CD4-positive, alpha-beta memory T cell (primary cell): Measurements from ENCODE around the gene IFI27L1. TPM values are rescaled to one million over a fixed set of nuclear protein-coding genes. Genes with fewer than 3 reads are reported as not detected.
A peak's percentile ranks its signal among the peaks of the same experiment; 100 is the strongest.

Experiments
- CTCF ChIA-PET: fragments of 350-600 bp; sonication (Branson Sonifier 250); formaldehyde crosslinking; loops from one replicate; lab custom pipeline; 2021; ENCODE audit warnings: inconsistent platforms; ENCODE audit not compliant: partially characterized antibody; lab: Charles Lee
- POLR2A ChIA-PET: fragments of 350-600 bp; sonication (Branson Sonifier 250); formaldehyde crosslinking; loops from one replicate; lab custom pipeline; 2021; ENCODE audit not compliant: partially characterized antibody; lab: Charles Lee
- DNase-seq, 5 donors: peaks; one replicate each; pipeline versions ENCODE4 v3.0.0 to v3.0.0-alpha.2; 2020 to 2022; ENCODE audit warnings: mixed read lengths in 1 of 5
- H3K27ac ChIP-seq: one replicate; pipeline ENCODE4 v1.7.0; 2013; ENCODE audit warnings: low read depth, low read length
- H3K27me3 ChIP-seq: 2 replicates; pipeline ENCODE4 v1.7.0; 2013; ENCODE audit warnings: mild to moderate bottlenecking, low read length, moderate library complexity; ENCODE audit not compliant: insufficient read depth
- H3K36me3 ChIP-seq: 2 replicates; pipeline ENCODE4 v1.7.0; 2013; ENCODE audit warnings: mild to moderate bottlenecking, low read length, moderate library complexity; ENCODE audit not compliant: insufficient read depth
- H3K4me1 ChIP-seq: 2 replicates; pipeline ENCODE4 v1.7.0; 2013; ENCODE audit warnings: mild to moderate bottlenecking, low read length, moderate library complexity; ENCODE audit not compliant: insufficient read depth
- H3K4me3 ChIP-seq, 2 donors: one replicate each; pipeline ENCODE4 v1.7.0; 2013; ENCODE audit warnings: low read length in 2 of 2, mild to moderate bottlenecking in 1 of 2
- H3K9me3 ChIP-seq, 2 donors: one replicate each; pipeline ENCODE4 v1.7.0; 2013; ENCODE audit warnings: low read length in 2 of 2, control low read depth in 1 of 2; ENCODE audit not compliant: control insufficient read depth in 1 of 2
- H3K27ac Mint-ChIP-seq, 7 donors: one replicate each; pipeline ENCODE4 v1.8.0; 2020 to 2021; ENCODE audit warnings: mixed read lengths in 7 of 7, mild to moderate bottlenecking in 6 of 7, inconsistent platforms in 3 of 7, moderate library complexity in 3 of 7
- H3K27me3 Mint-ChIP-seq, 2 donors: one replicate each; pipeline ENCODE4 v1.8.0; 2020 to 2021; ENCODE audit warnings: mixed read lengths in 2 of 2
- H3K36me3 Mint-ChIP-seq, 2 donors: one replicate each; pipeline ENCODE4 v1.8.0; 2020 to 2021; ENCODE audit warnings: mixed read lengths in 2 of 2, inconsistent platforms in 1 of 2, mild to moderate bottlenecking in 1 of 2
- H3K4me1 Mint-ChIP-seq, 4 donors: one replicate each; pipeline ENCODE4 v1.8.0; 2020 to 2021; ENCODE audit warnings: mixed read lengths in 4 of 4, mild to moderate bottlenecking in 1 of 4
- H3K4me3 Mint-ChIP-seq, 8 donors: one replicate each; pipeline ENCODE4 v1.8.0; 2020 to 2021; ENCODE audit warnings: mixed read lengths in 8 of 8, mild to moderate bottlenecking in 7 of 8, moderate library complexity in 6 of 8, inconsistent platforms in 3 of 8
- H3K9me3 Mint-ChIP-seq, 8 donors: one replicate each; pipeline ENCODE4 v1.8.0; 2020 to 2021; ENCODE audit warnings: mixed read lengths in 8 of 8, mild to moderate bottlenecking in 5 of 8, inconsistent platforms in 3 of 8, moderate library complexity in 1 of 8
- intact Hi-C: fragments of 100-400 bp; cut with micrococcal nuclease; formaldehyde crosslinking; loops from one replicate; pipeline ENCODE4 v1.15.1; 2023
- polyA plus RNA-seq, 2 donors: library from polyadenylated mRNA; unstranded; fragments of 300-500 nt; fragmentation: Illumina TruSeq; gene quantifications; one replicate each; pipeline ENCODE4 v1.2.3, GENCODE V29; 2021
- total RNA-seq, 2 experiments: library from RNA; stranded (reverse); gene quantifications; one replicate each; pipeline ENCODE4 v1.2.3, GENCODE V29; 2021

Gene IFI27L1
- total and polyA plus RNA-seq, 4 experiments from 2014 or later, result 6.3 to 8.5 (median 7.7) TPM

GRCh38 chr14:94112513-94113063, 31.5 kb downstream of the IFI27L1 start:
- intact Hi-C loops, result no loop called here
- H3K4me1 Mint-ChIP-seq, result no peaks in the 10 kb centered on the region
- no peaks in the 10 kb centered on the region for H3K36me3 Mint-ChIP-seq
- Histone ChIP-seq H3K9me3 (no peaks in the 10 kb centered on the region), H3K4me3 (no peak overlapping the region), H3K27me3 (no peaks in the 10 kb centered on the region), H3K36me3 (no peaks in the 10 kb centered on the region), H3K27ac (no peak overlapping the region), H3K4me1 (no peaks in the 10 kb centered on the region)
- CTCF ChIA-PET, result interaction anchor here (0.7 to 1.8 kb wide), 2 partner anchors 20 to 24 kb away, joined by 3 to 5 read pairs; no protein-coding TSS in a partner anchor
- no peaks in the 10 kb centered on the region for H3K9me3 Mint-ChIP-seq
- DNase-seq, result no peak
- no peak overlapping the region for H3K4me3 Mint-ChIP-seq
- POLR2A ChIA-PET, result interaction anchor here (1.3 kb wide), 1 partner anchor 9 kb away, joined by 3 read pairs; no protein-coding TSS in a partner anchor
- peak overlapping the region in 1 of 7 donors; percentile 30 for H3K27ac Mint-ChIP-seq
- H3K27me3 Mint-ChIP-seq, result peaks cover under 1 to 18% of the 10 kb centered on the region in 2 donors

GRCh38 chr14:94113073-94113472, 32.0 kb downstream of the IFI27L1 start:
- ChIA-PET CTCF (interaction anchor here (0.7 kb wide), 1 partner anchor 19 kb away, joined by 3 read pairs; no protein-coding TSS in a partner anchor), POLR2A (no interaction called here)
- Mint-ChIP-seq H3K9me3 (no peaks in the 10 kb centered on the region), H3K4me1 (no peaks in the 10 kb centered on the region), H3K4me3 (no peak overlapping the region), H3K36me3 (no peaks in the 10 kb centered on the region), H3K27me3 (peaks cover 3 to 23% of the 10 kb centered on the region in 2 donors), H3K27ac (no peak overlapping the region)
- Histone ChIP-seq H3K27ac (no peak overlapping the region), H3K4me3 (no peak overlapping the region), H3K36me3 (no peaks in the 10 kb centered on the region), H3K4me1 (no peaks in the 10 kb centered on the region), H3K27me3 (no peaks in the 10 kb centered on the region), H3K9me3 (no peaks in the 10 kb centered on the region)
- intact Hi-C loops, result no loop called here
- DNase-seq, result no peak

- POLR2A ChIA-PET, result no interaction called here
- Histone ChIP-seq H3K36me3 (no peaks in the 10 kb centered on the region), H3K4me1 (no peaks in the 10 kb centered on the region), H3K27me3 (no peaks in the 10 kb centered on the region), H3K9me3 (no peaks in the 10 kb centered on the region), H3K4me3 (no peak overlapping the region), H3K27ac (no peak overlapping the region)
- Mint-ChIP-seq H3K36me3 (no peaks in the 10 kb centered on the region), H3K9me3 (peaks cover 0 to 2% (median 0%) of the 10 kb centered on the region in 8 donors), H3K4me1 (no peaks in the 10 kb centered on the region), H3K27me3 (peaks cover 3 to 24% of the 10 kb centered on the region in 2 donors), H3K4me3 (no peak overlapping the region), H3K27ac (peak overlapping the region in 1 of 7 donors; percentile 49)
- intact Hi-C loops, result no loop called here
- CTCF ChIA-PET, result interaction anchor here (0.7 to 1.3 kb wide), 3 partner anchors 19 to 78 kb away, joined by 3 to 4 read pairs (median 3); no protein-coding TSS in a partner anchor
- DNase-seq, result no peak
These were observed 32.4 kb downstream of the IFI27L1 start for GRCh38 chr14:94113490-94113889.

GRCh38 chr14:94113908-94114588, 32.9 kb downstream of the IFI27L1 start:
- Histone ChIP-seq H3K9me3 (peaks cover 0 to under 1% of the 10 kb centered on the region in 2 donors), H3K27me3 (no peaks in the 10 kb centered on the region), H3K36me3 (no peaks in the 10 kb centered on the region), H3K4me1 (no peaks in the 10 kb centered on the region), H3K4me3 (no peak overlapping the region), H3K27ac (no peak overlapping the region)
- ChIA-PET POLR2A (interaction anchor here (1.1 to 1.3 kb wide), 2 partner anchors 14 to 33 kb away, joined by 3 read pairs; partner anchors contain the start of genes DDX24 and IFI27L1), CTCF (interaction anchor here (0.9 to 1.3 kb wide), 3 partner anchors 18 to 78 kb away, joined by 3 to 6 read pairs (median 4); no protein-coding TSS in a partner anchor)
- intact Hi-C loops, result no loop called here
- Mint-ChIP-seq H3K4me1 (no peaks in the 10 kb centered on the region), H3K27ac (peak overlapping the region in 1 of 7 donors; percentile 49), H3K36me3 (no peaks in the 10 kb centered on the region), H3K9me3 (peaks cover 0 to 4% (median 0%) of the 10 kb centered on the region in 8 donors), H3K27me3 (peaks cover 3 to 24% of the 10 kb centered on the region in 2 donors), H3K4me3 (no peak overlapping the region)
- no peak for DNase-seq

GRCh38 chr14:94114589-94115057, 33.5 kb downstream of the IFI27L1 start:
- Mint-ChIP-seq H3K36me3 (no peaks in the 10 kb centered on the region), H3K9me3 (peaks cover 0 to 8% (median 3%) of the 10 kb centered on the region in 8 donors), H3K27me3 (peaks cover 3 to 24% of the 10 kb centered on the region in 2 donors), H3K4me1 (no peaks in the 10 kb centered on the region), H3K27ac (no peak overlapping the region), H3K4me3 (no peak overlapping the region)
- ChIA-PET CTCF (interaction anchor here (0.9 to 1.3 kb wide), 4 partner anchors 17 to 79 kb away, joined by 3 to 6 read pairs (median 4); no protein-coding TSS in a partner anchor), POLR2A (interaction anchor here (1.1 to 1.3 kb wide), 2 partner anchors 14 to 34 kb away, joined by 3 read pairs; partner anchors contain the start of genes DDX24 and IFI27L1)
- DNase-seq, result no peak
- H3K36me3 ChIP-seq, result no peaks in the 10 kb centered on the region
- no peak overlapping the region for H3K27ac ChIP-seq
- no peaks in the 10 kb centered on the region for H3K4me1 ChIP-seq
- no peaks in the 10 kb centered on the region for H3K27me3 ChIP-seq
- intact Hi-C loops, result no loop called here
- no peak overlapping the region for H3K4me3 ChIP-seq
- H3K9me3 ChIP-seq, result peaks cover 0 to 6% of the 10 kb centered on the region in 2 donors

- POLR2A ChIA-PET, result interaction anchor here (1.1 to 1.3 kb wide), 2 partner anchors 15 to 34 kb away, joined by 3 read pairs; partner anchors contain the start of genes DDX24 and IFI27L1
- Histone ChIP-seq H3K27ac (no peak overlapping the region), H3K36me3 (no peaks in the 10 kb centered on the region), H3K27me3 (no peaks in the 10 kb centered on the region), H3K4me3 (no peak overlapping the region), H3K4me1 (no peaks in the 10 kb centered on the region), H3K9me3 (peaks cover 0 to 7% of the 10 kb centered on the region in 2 donors)
- H3K27ac Mint-ChIP-seq, result no peak overlapping the region
- H3K4me1 Mint-ChIP-seq, result no peaks in the 10 kb centered on the region
- no peak for DNase-seq
- intact Hi-C loops, result no loop called here
- CTCF ChIA-PET, result interaction anchor here (0.9 to 1.3 kb wide), 3 partner anchors 17 to 79 kb away, joined by 3 to 6 read pairs (median 3); no protein-coding TSS in a partner anchor
- no peak overlapping the region for H3K4me3 Mint-ChIP-seq
- peaks cover 3 to 24% of the 10 kb centered on the region in 2 donors for H3K27me3 Mint-ChIP-seq
- no peaks in the 10 kb centered on the region for H3K36me3 Mint-ChIP-seq
- H3K9me3 Mint-ChIP-seq, result peaks cover 0 to 13% (median 8%) of the 10 kb centered on the region in 8 donors
These were observed 34.0 kb downstream of the IFI27L1 start for GRCh38 chr14:94115058-94115591.
